Transverse colon (tissue), 3 donors: ENCODE measurements around the gene SART1.

Experiments
- EP300 ChIP-seq: sonication (generic); formaldehyde crosslinking; IDR thresholded peaks from one replicate; pipeline ENCODE4 v1.6.1; 2017; ENCODE audit warnings: antibody characterized with exemption, low read depth
- POLR2A ChIP-seq: fragments of 450-650 bp; IDR thresholded peaks from one replicate; pipeline ENCODE4 v1.6.1; 2016; ENCODE audit warnings: antibody characterized with exemption, mild to moderate bottlenecking, moderate library complexity
- TF ChIP-seq, protein P1 (sequence below), 5 experiments: fragments of 200-600 bp in 3 of 5; fragments of 450-650 bp in 2 of 5; sonication (generic) in 3 of 5; IDR thresholded peaks; 1 replicate in 2 of 5; 2 replicates in 3 of 5; pipeline ENCODE4 v1.5.1; 2016 to 2017; ENCODE audit warnings: antibody characterized with exemption in 5 of 5, inconsistent platforms in 3 of 5, mild to moderate bottlenecking in 2 of 5, moderate library complexity in 1 of 5

DNA sequence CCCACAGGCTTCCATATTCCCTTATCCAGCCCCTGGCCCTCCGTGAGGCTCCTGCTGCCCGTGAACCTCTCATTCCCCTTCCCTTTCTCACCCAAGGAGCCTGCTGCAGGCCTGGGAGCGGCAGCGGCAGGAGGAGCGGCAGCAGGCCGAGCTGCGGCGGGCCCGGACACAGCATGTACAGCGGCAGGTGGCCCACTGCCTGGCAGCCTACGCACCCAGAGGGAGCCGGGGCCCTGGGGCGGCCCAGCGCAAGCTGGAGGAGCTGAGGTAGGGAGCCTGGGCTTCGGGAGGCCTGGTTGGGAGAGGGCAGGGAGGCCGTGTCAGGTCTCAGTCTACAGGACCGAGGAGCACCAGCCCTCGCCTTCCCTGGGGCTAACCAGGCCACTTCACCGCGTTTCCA lies 8.1 kb upstream of the SART1 start:
- TF ChIP-seq, protein P1, sequence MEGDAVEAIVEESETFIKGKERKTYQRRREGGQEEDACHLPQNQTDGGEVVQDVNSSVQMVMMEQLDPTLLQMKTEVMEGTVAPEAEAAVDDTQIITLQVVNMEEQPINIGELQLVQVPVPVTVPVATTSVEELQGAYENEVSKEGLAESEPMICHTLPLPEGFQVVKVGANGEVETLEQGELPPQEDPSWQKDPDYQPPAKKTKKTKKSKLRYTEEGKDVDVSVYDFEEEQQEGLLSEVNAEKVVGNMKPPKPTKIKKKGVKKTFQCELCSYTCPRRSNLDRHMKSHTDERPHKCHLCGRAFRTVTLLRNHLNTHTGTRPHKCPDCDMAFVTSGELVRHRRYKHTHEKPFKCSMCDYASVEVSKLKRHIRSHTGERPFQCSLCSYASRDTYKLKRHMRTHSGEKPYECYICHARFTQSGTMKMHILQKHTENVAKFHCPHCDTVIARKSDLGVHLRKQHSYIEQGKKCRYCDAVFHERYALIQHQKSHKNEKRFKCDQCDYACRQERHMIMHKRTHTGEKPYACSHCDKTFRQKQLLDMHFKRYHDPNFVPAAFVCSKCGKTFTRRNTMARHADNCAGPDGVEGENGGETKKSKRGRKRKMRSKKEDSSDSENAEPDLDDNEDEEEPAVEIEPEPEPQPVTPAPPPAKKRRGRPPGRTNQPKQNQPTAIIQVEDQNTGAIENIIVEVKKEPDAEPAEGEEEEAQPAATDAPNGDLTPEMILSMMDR (IDR thresholded peaks at IDR 0.05) = no peak
- TF ChIP-seq POLR2A = no peak
- TF ChIP-seq EP300 = no peak
